Measurements from ENCODE around the gene LHPP. TPM values are rescaled to one million over a fixed set of nuclear protein-coding genes. Genes with fewer than 3 reads are reported as not detected.

The LHPP gene
- total RNA-seq, 2 experiments from 2014 or later, result 4.9 to 5.5 TPM

Other genes with a start within 250 kb of the LHPP start
- 10 to 100 TPM; 48.2 to 49.2 TPM for gene OAT, start 42.9 kb upstream of the LHPP start, total RNA-seq
- not detected for gene NKX1-2, start 11.8 kb upstream of the LHPP start, total RNA-seq